ENCODE results near the gene ZBTB21. TPM values are rescaled to one million over a fixed set of nuclear protein-coding genes. Genes with fewer than 3 reads are reported as not detected.

ZBTB21 gene
- total RNA-seq, 1 donor from 2014 or later, result 38.1 TPM

DNA sequence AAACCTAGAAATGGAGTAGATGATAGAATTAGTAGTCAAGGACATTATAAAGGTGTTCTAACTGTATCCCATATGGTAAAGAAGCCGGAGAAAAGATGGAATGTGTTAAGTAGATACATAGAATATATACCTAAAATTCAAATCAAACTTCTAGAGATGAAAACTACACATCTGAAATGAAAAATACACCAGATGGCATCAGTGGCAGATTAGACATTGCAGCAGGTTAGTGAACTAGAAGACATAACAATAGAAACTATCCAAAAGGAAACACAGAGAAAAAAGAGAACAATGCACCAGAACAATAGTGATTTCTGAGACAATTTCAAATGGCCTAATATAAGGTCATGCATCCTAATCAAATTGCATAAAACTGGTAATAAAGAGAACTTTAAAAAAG lies 26.9 kb downstream of the ZBTB21 start:
- Mint-ChIP-seq H3K27ac (no peak overlapping the region), H3K9me3 (peaks cover 13% of the 10 kb centered on the region), H3K36me3 (ENCODE audit: low read depth) (peaks cover 2% of the 10 kb centered on the region), H3K4me3 (no peak overlapping the region), H3K27me3 (peaks cover 7% of the 10 kb centered on the region), H3K4me1 (no peaks in the 10 kb centered on the region)
- DNase-seq, result no peak
- intact Hi-C loops (cut with micrococcal nuclease), result no loop called here

DNA sequence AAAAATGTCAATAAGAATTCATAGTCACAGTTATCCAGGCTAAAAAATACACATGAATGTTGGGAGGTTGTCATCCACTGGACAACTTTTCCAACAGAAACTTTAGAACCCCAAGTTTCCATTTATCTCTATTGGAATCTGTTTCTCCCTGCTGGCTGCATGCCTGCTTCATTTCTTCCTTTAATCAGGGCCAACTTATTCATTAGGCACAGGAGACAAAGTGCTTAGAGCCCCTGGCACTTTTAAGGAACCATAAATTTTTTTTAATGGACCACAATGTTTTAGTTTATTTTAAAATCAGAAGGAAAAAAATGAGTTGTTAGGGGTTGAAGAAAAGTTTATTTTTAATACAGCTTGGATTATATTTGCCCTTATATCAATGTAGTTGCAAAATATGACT lies 29.6 kb downstream of the ZBTB21 start:
- no peak for DNase-seq
- Mint-ChIP-seq H3K27ac (no peak overlapping the region), H3K9me3 (peaks cover 13% of the 10 kb centered on the region), H3K27me3 (peaks cover 7% of the 10 kb centered on the region), H3K36me3 (ENCODE audit: low read depth) (no peaks in the 10 kb centered on the region), H3K4me1 (no peaks in the 10 kb centered on the region), H3K4me3 (no peak overlapping the region)
- intact Hi-C loops (cut with micrococcal nuclease), result no loop called here

DNA sequence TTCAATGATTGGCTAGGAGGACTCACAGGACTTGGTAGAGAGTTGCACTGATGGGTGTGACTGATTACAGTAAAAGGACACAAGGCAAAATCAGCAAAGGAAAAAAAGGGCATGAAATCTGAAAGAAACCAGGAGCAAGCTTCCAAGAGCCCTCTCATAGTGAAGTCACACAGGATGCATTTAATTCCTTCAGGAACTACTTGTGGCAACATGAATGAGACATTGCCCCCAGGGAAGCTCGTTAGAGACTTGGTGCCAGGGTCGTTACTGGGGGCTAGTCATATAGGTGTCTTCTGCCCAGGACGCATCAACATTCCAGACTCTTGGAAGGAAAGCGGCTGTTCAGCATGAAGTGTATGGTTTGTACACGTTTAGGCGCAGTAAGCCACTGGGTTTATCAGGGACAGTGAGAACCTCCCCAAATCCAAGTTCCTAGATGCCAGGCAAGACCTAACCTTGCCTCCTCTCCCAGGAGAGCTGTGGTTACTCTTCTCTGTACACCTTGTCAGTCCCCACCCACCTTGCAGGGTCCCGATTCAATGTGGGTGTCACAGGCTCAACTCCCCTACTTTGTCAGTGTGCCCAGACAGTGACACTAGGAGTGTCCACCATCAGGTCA lies 30.3 kb downstream of the ZBTB21 start:
- H3K4me1 Mint-ChIP-seq, result no peaks in the 10 kb centered on the region
- H3K9me3 Mint-ChIP-seq, result peaks cover 14% of the 10 kb centered on the region
- no peaks in the 10 kb centered on the region for H3K36me3 Mint-ChIP-seq (ENCODE audit: low read depth)
- H3K4me3 Mint-ChIP-seq, result no peak overlapping the region
- peaks cover 6% of the 10 kb centered on the region for H3K27me3 Mint-ChIP-seq
- H3K27ac Mint-ChIP-seq, result no peak overlapping the region
- DNase-seq, result no peak
- intact Hi-C loops (cut with micrococcal nuclease), result no loop called here

DNA sequence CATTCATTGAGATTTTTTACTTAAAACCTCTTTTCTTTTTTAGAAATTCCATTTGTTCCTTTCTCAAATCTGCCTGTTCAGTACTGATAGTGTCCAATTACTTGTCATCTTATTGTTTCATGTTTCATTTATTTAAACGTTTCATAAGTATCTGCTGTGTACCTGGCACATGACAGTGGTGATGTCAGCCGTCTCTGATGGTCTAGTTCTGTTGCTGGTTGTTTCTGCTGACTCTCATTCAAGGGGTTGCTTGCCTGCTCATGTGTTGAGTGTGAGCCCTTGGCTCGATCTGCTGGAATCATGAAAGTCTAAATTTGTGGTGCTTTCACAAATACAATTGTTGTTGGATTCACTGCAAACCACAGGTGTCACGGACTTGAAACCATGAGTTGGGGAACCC lies 30.8 kb downstream of the ZBTB21 start:
- H3K27me3 Mint-ChIP-seq, result peaks cover 6% of the 10 kb centered on the region
- intact Hi-C loops (cut with micrococcal nuclease), result no loop called here
- no peak for DNase-seq
- no peak overlapping the region for H3K27ac Mint-ChIP-seq
- H3K36me3 Mint-ChIP-seq (ENCODE audit: low read depth), result no peaks in the 10 kb centered on the region
- H3K4me3 Mint-ChIP-seq, result no peak overlapping the region
- peaks cover 19% of the 10 kb centered on the region for H3K9me3 Mint-ChIP-seq
- peaks cover 4% of the 10 kb centered on the region for H3K4me1 Mint-ChIP-seq

DNA sequence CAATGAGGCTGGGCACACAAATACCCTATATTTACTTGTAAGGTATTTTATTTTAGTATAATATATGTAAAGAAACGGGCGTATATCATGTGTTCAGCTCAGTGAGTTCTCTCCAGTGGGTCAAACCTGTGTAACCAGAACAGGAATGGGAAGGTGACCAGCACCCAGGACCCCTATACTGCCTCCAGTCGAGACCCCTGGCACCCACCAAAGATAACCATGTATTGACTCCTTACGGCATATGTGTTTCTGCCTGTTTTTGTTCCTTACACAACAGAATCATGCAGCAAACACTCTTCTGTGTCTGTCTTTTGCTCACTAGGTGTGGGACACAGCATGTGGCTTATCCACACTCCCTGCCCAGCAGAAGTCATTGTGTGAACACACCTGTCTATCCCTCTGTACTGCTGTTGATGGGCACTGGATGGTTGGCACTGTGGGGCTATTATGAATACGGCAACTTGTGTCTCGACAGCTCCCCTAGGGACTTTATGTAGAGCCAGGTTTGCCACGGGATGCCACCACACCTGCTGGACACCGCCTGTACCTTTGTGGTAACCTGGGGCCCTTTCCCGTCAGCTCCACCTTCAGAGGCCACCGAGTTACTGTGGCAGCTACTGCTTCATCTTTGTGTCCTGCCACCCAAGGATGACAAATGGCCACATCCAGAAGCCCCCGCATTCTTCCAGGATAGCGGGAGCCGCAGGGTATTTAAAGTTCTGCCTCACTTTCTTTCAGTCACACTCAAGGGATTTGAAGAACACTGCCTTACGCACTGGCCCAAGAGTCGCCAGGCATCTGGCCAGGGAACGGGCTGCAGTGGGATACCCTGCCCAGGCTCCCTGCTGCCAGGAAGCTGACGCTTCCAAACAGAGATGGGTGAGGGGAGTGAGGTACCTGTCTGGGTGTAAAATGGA lies 32.9 kb downstream of the ZBTB21 start:
- H3K27ac Mint-ChIP-seq, result no peak overlapping the region
- H3K9me3 Mint-ChIP-seq, result peaks cover 19% of the 10 kb centered on the region

DNA sequence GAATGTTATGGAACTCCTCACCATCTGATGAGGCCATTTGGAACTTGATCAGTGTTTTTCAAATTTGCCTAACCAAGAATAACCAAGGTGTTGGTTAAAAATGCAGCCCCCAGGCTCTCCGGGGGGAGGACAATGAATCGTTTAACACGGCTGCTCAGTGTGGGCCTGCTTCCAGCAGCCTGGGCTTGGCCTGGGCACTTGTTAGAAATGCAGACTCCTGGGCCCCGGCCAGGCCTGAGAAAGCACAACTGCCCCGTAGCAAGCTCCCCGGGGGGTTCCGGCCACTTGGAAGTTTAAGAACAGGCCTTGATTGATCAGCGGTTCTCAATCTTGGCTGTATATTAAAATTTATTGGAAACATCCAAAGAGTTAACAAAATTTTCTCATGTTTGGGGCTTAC lies 33.5 kb downstream of the ZBTB21 start:
- no peak overlapping the region for H3K4me3 Mint-ChIP-seq
- peaks cover 10% of the 10 kb centered on the region for H3K4me1 Mint-ChIP-seq
- no peak for DNase-seq
- H3K9me3 Mint-ChIP-seq, result peaks cover 16% of the 10 kb centered on the region
- H3K27ac Mint-ChIP-seq, result no peak overlapping the region
- no peaks in the 10 kb centered on the region for H3K27me3 Mint-ChIP-seq
- intact Hi-C loops (cut with micrococcal nuclease), result no loop called here
- H3K36me3 Mint-ChIP-seq (ENCODE audit: low read depth), result no peaks in the 10 kb centered on the region

More for the DNA sequence above, 32.9 kb downstream of the ZBTB21 start:
- Mint-ChIP-seq H3K36me3 (ENCODE audit: low read depth) (no peaks in the 10 kb centered on the region), H3K27me3 (no peaks in the 10 kb centered on the region), H3K4me1 (peaks cover 10% of the 10 kb centered on the region), H3K4me3 (no peak overlapping the region)
- intact Hi-C loops (cut with micrococcal nuclease), result no loop called here
- DNase-seq, result no peak

DNA sequence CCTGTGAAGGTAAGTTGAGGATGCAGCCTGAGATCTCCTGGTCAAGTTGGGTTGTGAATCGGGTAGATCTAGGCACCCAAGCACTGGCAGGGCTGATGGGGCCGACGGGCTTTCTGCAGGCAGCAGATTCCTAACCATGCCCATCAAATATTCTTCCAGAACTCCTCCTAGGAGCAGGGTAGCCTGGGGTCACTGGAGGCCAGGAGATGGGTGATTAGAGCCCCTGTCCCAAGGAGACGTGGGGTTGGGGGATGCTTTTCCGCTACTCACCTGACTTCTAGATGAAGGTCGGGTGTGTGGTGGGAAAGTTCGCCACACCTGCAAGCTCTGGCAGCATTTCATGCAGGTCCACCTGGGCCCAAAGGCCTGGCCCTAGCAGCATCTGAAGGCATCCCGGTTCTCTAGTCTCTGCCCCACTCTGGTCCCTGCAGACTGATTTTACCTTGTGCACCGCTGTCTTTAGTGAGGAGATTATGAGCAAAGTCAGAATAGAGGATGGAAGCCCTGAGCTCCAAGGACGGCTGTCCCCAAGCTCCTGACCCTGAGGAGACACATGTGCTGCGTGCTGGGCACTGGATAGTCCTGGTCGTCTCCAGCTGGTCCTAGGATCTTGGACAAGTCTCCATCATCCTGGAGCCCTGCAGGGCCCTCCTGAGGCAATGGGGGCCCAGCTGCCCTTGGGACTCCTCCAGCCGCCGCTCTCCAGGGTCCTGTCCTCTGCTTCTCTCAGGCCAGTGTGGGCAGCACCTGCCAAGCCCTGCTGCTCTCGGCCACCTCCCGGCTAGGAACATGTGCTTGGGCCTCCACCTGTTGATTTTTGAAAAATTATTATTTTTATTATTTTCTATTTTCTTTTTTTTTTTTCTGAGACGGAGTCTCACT lies 34.5 kb downstream of the ZBTB21 start:
- H3K9me3 Mint-ChIP-seq, result peaks cover 13% of the 10 kb centered on the region
- peaks cover 10% of the 10 kb centered on the region for H3K4me1 Mint-ChIP-seq
- intact Hi-C loops (cut with micrococcal nuclease), result no loop called here
- DNase-seq, result no peak
- H3K36me3 Mint-ChIP-seq (ENCODE audit: low read depth), result no peaks in the 10 kb centered on the region
- H3K27me3 Mint-ChIP-seq, result no peaks in the 10 kb centered on the region
- no peak overlapping the region for H3K4me3 Mint-ChIP-seq
- no peak overlapping the region for H3K27ac Mint-ChIP-seq

DNA sequence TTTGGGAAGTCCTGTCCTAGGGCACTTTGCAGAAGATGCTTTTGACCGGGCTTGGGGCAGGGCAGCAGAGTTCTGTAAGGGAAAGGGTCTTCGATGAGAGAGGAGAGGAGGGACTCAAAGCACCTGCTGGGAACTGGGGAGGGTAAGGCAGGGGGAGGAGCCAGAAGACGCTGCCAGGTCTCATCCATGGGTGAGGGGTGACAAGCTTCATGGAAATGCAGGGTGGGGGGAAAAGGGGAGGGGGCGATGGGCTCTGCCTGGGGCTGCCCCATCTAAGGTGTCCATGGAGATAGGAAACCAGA lies 35.5 kb downstream of the ZBTB21 start:
- Mint-ChIP-seq H3K36me3 (ENCODE audit: low read depth) (no peaks in the 10 kb centered on the region), H3K27me3 (no peaks in the 10 kb centered on the region), H3K9me3 (peaks cover 13% of the 10 kb centered on the region), H3K4me1 (peaks cover 10% of the 10 kb centered on the region), H3K4me3 (no peak overlapping the region), H3K27ac (no peak overlapping the region)
- intact Hi-C loops (cut with micrococcal nuclease), result no loop called here
- no peak for DNase-seq

DNA sequence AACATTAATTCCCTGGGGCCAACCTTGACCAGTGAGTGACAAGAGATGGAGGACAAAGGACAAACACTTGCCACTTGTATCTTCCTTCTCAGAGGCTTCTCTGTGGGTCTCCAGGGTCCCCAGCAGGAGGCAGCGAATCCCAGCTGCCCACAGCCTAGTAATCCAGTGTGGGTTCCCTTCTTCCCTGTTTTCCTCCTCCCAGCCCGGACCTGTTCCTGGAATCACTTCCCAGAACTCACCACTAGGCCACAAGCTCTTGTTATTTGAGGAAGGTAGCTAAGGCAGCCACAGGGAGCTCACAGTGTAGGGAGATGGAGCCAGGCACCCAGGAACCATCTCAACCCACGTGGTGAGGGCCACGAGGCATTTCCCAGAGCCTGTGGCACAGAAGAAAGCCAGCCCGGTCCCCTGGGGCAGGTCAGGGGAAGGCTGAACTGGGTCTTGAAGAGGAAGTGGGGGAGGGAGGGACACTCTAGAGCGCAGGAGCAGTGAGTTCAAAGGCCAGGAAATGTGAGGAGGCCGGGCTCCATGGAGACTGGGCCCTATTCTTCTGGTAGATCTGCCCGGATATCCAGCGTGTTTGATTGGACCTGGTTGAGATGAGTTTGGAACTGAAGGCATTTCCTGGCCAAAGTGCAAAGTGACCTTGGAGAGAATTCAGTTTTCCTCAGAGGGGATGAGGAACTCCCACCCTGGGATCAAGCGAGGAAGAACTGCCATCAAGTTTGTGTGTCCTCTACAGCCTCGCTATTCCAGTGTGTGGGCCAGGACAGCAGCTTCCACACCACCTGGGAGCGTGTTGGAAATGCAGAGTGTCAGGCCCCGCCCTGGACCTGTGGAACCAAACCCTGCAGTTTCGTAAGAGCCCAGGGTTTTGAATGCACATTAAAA lies 36.1 kb downstream of the ZBTB21 start:
- DNase-seq, result peak; percentile 70
- intact Hi-C loops (cut with micrococcal nuclease), result no loop called here
- peaks cover 10% of the 10 kb centered on the region for H3K4me1 Mint-ChIP-seq
- no peaks in the 10 kb centered on the region for H3K36me3 Mint-ChIP-seq (ENCODE audit: low read depth)
- no peak overlapping the region for H3K4me3 Mint-ChIP-seq
- H3K9me3 Mint-ChIP-seq, result peaks cover 9% of the 10 kb centered on the region
- H3K27ac Mint-ChIP-seq, result peak overlapping the region; percentile 60
- no peaks in the 10 kb centered on the region for H3K27me3 Mint-ChIP-seq

DNA sequence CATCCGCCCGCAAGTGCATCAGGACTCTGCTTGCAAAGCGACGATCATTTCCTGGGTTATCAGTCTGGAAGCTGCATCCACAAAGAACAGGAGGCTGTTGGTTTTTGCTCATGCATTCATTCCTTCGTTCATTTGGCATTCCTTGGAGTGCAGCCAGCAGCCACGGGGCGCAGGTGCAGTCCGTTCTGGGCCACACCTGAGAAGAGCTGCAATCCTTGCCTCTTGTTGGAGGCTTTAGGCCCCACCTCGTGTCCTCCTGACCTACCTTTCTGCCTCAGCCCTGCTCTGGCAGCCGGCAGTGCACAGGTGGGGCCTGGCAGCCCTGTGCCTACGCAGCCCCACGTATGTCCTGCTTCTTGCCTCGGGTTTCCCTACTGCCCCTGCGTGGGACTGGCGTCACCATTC lies 36.7 kb downstream of the ZBTB21 start:
- no peak overlapping the region for H3K4me3 Mint-ChIP-seq
- peaks cover 10% of the 10 kb centered on the region for H3K4me1 Mint-ChIP-seq
- no peaks in the 10 kb centered on the region for H3K36me3 Mint-ChIP-seq (ENCODE audit: low read depth)
- H3K9me3 Mint-ChIP-seq, result peaks cover 9% of the 10 kb centered on the region
- no peak for DNase-seq
- H3K27me3 Mint-ChIP-seq, result no peaks in the 10 kb centered on the region
- intact Hi-C loops (cut with micrococcal nuclease), result no loop called here
- H3K27ac Mint-ChIP-seq, result no peak overlapping the region

DNA sequence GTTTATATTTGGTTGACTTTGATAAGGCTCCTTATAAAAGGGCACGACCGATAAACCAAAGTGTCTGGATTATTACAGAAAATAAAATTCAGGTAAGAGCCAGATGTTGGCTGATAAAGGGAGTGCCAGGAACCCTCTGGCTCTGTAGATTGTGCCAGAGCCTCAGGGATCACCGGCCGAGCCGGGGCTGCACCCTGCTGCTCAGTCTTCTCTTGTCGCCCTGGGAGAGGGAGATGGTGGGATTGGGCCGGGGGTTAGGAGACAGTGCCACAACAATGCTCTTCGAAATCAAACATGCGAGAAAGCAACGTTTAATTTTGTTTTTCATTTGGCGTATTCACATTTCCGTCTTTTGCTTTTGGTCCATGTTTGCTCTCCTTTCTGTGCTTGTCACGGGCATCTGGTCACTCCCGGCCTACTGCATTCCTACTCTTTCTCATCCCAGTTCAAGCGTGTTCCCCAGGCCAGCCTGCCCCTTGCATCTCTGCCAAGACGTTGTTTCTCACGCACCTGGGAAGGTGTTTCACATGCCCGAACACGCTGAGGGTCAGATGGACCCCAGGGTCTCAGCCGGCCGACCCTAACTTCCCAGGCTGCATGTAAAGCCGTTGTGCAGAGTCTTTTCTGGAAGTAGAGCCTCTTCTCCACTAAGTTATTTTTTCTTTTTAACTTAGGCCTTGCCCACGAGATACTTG lies 37.5 kb downstream of the ZBTB21 start:
- intact Hi-C loops (cut with micrococcal nuclease), result no loop called here

DNA sequence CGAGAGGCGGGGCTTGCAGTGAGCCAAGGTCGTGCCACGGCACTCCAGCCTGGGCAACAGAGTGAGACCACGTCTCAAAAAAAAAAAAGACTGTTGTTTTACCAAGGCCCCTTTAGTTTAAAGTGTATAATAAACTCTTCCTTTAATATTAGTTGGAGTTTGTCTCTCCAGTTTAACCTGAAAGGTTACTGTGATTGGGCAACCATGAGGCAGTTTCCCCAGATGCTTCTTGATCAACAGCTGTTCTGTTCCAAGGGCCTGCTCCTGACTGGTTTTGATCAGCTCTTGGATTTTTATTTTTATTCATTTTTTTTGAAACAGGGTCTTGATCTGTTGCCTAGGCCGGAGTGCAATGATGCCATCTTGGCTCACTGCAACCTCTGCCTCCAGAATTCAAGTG lies 38.3 kb downstream of the ZBTB21 start:
- H3K27ac Mint-ChIP-seq, result no peak overlapping the region
- no peak for DNase-seq
- intact Hi-C loops (cut with micrococcal nuclease), result no loop called here
- peaks cover 9% of the 10 kb centered on the region for H3K9me3 Mint-ChIP-seq
- H3K27me3 Mint-ChIP-seq, result no peaks in the 10 kb centered on the region
- H3K36me3 Mint-ChIP-seq (ENCODE audit: low read depth), result no peaks in the 10 kb centered on the region
- H3K4me3 Mint-ChIP-seq, result no peak overlapping the region
- H3K4me1 Mint-ChIP-seq, result peaks cover 10% of the 10 kb centered on the region

More for the DNA sequence above, 37.5 kb downstream of the ZBTB21 start:
- peaks cover 9% of the 10 kb centered on the region for H3K9me3 Mint-ChIP-seq
- H3K27me3 Mint-ChIP-seq, result no peaks in the 10 kb centered on the region
- H3K4me1 Mint-ChIP-seq, result peaks cover 10% of the 10 kb centered on the region
- no peak for DNase-seq
- no peaks in the 10 kb centered on the region for H3K36me3 Mint-ChIP-seq (ENCODE audit: low read depth)
- peak overlapping the region; percentile 34 for H3K27ac Mint-ChIP-seq
- no peak overlapping the region for H3K4me3 Mint-ChIP-seq

All from activated CD4-positive, alpha-beta T cell treated with anti-CD3 and anti-CD28 coated beads, Interleukin-2, amount 10 ng/mL, durations not matched to agents 24 days and 14 days (primary cell).